Bronchus fibroblast of lung (primary cell): ENCODE measurements around the gene PTPRM. TPM values are rescaled to one million over a fixed set of nuclear protein-coding genes. Genes with fewer than 3 reads are reported as not detected.

Source experiments
- total RNA-seq: library from RNA; depleted of rRNA; stranded (reverse); fragments of >200 nt; gene quantifications from 2 replicates; pipeline ENCODE4 v1.2.3, GENCODE V29; 2015

Gene PTPRM
- total RNA-seq: 15.8 and 17.1 TPM in 2 replicates

GRCh38 chr18:7566567-7567473 lies at the start of gene PTPRM:
PTPRM (plus strand) TSS chr18:7567316; CDS start chr18:7567819, 503 bp downstream.

